HG03097 (cell line): ENCODE measurements around the gene MYO1C.

Experiments used
- ATAC-seq: cut with Tn5 transposase; IDR thresholded peaks from one replicate; pipeline ENCODE4 v1.9.1; 2021; ENCODE audit not compliant: unreplicated experiment, low FRiP score

The MYO1C gene

GRCh38 chr17:1485423-1486376 is 6.8 kb downstream of the MYO1C start:
- ATAC-seq, result no peak

DNA sequence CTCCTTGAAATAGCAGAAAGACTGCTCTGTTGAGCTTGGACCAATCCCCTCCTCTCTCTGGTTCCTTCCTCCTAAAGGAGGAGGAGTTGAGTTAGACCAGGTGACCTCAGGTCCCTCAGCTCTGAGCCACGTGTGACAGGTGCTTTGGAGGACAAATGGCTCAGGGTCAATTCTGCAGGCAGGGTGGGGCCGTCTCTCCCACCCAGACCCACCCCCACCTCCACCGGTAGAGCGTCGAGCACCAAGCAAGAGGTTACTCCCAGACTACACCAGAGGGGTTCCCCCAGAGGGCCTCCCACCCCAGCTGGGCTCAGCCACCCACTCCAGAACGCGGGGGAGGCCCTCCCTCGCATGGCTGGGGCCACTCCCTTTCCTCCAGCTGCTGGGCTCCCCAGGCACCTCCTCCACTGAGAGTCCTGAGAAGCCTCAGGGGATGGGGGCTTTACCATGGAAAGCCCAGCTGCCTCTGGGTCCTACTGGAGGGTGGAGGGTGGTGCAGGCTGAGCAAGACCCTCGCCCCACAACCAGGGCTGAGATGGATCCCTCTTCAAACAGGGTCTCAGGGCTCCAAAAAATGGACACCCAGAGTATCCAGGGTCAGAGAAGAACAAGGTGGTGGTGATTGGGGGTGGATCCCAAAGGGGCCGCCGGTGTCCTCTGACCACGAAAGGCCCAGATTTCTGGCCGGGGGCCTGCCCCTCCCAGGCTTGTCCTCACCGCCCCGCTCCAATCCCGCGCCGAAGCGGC is 7.6 kb downstream of the MYO1C start:
- ATAC-seq, result peak; percentile 44

GRCh38 chr17:1484060-1484535 is 8.4 kb downstream of the MYO1C start:
- ATAC-seq, result no peak

DNA sequence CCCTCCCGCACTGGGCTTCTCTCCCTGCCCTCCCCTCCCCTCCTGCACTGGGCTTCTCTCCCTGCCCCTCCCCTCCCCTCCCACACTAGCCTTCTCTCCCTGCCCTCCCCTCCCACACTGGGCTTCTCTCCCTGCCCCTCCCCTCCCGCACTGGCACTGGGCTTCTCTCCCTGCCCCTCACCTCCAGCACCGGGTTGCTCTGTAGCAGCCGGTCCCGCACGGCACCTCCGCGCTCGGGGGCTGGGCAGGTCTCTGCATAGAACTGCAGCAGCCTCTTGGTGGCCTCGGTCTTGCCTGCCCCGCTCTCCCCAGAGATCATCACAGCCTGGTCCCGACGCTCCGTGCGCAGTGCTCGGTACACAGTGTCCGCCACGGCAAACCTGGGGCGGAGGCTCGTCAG is 9.8 kb downstream of the MYO1C start:
- ATAC-seq, result no peak

DNA sequence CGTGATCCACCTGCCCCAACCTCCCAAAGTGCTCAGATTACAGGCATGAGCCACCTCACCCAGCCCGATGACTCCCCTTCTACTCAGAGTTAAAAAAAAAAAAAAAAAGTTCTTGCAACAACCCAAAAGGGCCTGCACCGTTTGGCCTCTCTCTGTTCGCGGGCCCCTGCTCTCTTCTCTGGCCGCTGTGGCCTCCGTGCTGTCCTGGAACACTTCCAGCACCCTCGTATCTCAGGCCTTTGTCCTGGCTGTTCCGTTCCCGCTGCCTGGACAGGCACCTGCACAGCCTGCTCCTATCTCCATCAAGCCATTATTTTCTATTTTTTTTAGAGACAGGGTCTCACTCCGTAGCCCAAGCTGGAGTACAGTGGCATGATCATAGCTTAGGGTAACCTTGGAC is 10.8 kb downstream of the MYO1C start:
- no peak for ATAC-seq

DNA sequence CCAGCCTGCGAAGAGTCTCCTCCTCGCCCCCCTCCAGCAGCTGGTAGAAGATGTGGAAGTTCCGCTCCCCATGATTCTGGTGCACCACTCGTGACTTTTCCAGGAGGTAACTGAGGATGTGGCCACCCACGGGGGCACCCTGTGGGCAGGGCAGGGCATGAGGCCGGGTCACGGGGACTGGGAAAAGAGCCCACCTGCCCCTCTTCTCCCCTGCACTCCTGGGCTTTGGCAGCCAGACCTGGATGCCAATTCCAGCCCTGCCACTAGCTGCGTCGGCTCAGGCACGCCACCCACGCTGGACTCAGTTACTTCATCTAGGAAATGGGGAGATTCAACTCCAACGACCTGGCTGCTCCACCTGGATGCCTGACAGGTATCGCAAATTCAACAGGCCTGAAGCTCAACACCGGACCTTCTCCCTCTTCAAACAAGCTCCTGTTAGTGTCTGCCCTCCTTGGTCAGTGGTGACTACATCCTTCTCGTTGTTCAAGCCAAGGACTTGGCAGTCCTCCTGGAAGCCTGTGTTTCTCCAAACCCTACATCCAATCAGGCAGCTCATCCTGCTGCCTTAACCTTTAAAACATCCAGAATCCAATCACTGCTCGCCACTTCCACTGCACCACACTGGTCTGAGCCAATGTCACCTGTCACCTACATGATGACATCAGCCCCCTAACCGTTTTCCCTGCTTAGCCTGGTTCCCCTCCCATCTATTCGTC is 11.6 kb downstream of the MYO1C start:
- ATAC-seq, result no peak

DNA sequence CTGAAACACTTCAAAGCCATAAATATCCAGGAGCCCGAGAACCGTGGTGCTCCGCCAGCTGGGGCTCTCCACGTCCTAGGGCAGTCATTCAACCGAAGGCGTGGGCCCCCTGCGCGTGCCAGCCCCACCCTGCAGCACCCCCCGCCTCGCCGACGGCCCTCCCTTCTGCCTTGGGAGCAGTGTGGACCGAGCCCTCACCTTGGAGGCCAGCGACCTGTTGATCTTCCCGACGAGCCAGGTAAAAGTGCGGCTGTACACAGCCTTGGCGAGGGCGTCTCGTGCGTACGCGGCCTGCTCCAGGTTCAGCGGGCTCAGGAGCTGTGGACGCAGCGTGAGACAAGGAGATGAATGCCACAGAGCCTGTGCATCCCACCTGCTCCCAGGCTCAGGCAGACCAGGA is 14.1 kb downstream of the MYO1C start:
- no peak for ATAC-seq

DNA sequence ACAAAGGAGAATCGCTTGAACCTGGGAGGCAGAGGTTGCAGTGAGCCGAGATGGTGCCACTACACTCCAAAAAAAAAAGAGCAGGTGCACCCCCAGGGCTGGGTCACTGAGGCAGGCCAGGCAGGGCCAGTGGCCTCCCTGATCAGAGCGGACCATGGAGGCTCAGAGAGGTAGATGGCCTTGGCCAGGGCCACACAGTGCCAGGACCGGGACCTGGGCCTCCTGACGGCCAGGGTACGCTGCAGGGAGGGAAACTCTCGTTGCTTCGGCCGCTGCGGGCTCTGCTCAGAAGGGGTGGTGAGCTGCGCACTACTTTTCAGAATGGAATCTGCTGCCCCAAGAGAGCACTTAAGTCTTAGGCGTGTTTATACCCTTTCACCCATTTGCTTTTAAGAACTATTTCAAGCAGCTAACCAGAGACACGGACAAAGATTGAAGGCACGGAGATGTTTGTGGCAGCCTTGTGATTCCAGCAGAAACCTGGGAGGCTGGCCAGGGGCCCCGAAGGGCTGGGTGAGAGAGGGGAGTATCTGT is 17.1 kb downstream of the MYO1C start:
- ATAC-seq, result no peak

GRCh38 chr17:1474402-1475189 is 17.9 kb downstream of the MYO1C start:
- peak; percentile 59 for ATAC-seq

DNA sequence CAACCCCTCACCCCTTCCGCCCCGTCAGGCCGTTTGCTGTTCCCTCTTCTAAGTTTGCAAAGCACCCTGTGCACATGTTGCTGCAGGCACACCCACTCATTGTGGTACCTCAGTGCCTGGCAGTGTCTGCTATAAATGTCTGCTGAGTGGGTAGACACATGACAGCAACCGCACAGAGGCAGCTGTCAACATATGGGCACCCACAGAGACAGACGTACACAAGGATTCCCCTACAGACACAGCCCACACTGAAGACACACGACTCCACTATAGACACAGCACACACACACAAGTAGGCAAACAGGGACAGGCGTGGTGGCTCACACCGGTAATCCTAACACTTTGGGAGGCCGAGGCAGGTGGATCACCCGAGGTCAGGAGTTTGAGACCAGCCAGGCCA is 18.6 kb downstream of the MYO1C start:
- no peak for ATAC-seq

GRCh38 chr17:1473170-1473569 is 19.3 kb downstream of the MYO1C start:
- ATAC-seq, result no peak

DNA sequence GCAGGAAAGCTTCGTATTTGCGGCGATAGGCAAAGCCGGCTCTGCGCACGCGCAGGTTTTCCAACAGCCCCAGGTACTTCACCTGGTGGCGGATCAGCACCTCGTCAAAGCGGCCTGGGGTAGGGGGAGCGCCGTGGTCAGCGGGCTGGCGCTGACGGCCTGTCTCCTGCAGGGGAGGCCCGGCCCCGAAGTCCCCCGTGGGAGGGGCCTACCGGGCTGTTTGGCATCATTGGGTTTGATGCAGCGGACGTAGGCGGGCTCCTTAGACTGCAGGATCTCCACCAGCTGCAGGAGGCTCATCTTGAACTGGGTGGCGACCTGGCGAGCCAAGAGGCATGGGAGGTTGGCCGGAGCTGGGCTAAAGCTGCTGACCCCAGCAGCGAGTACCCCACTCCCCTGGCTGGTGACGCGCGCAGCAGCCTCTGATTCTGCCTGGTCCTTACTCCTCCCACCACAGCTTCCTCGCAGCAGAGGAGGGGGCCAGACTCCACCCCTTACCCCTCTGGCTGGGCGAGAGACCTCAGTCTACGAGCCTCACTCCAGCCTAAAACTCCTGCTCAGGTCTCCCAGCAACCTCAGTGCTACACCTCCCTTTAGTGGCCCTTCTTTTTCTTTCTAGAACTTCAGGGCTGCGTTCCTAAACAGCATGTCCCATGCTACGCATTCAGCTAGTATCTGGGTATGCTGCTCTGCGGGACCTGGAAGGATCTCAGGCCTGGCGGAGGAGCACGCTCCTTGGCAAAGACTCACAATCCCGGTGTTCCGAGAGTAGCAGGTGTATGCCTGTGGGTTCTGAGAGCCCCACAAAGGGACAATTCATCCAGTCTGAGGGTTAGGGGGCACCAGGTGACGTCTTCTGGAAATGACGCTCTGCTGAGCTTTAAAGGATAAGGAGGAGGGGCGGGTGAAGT is 20.3 kb downstream of the MYO1C start:
- no peak for ATAC-seq

- no peak for ATAC-seq
Observed at GRCh38 chr17:1471490-1471889, 21.0 kb downstream of the MYO1C start.

GRCh38 chr17:1470755-1471462 is 21.6 kb downstream of the MYO1C start:
- no peak for ATAC-seq

DNA sequence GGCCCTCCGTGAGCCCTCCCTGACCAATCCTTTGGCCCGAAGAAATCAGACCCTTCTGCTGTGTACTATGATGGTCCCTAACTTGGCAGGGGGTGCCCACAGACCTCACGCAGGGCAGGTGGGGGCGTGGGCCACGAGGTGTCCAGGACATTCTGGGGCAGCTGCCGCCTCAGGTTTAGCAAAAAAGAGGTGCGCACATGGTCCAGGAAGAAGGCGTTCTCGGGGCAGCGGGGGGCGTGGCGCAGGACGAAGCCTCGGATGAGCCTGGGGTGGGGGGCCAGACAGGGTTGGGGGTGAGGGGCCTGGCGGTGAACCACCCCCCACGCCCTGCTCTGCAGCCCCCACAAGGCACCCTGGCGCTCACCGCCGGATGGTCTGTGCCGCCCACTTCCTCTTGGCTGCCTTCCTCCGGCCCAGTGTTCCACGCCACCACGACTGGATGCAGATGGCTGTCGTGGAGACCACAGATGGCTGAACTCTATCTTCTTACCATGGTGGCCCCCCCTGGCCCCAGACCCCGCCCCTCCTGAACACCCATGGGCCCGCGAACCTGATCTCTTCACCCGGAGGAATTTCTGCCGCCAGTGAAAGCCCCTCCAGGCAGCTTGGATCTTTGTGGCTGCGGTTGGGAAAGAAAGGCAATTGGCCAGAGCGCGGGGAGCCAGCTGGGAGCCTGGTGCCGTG is 22.3 kb downstream of the MYO1C start:
- ATAC-seq, result no peak

GRCh38 chr17:1469231-1469852 is 23.1 kb downstream of the MYO1C start:
- ATAC-seq, result no peak

GRCh38 chr17:1467898-1468492 is 24.5 kb downstream of the MYO1C start:
- no peak for ATAC-seq
